Fibroblast of lung (primary cell): ENCODE results near the gene CACNB2.

ENCODE experiments used
- EZH2 ChIP-seq: IDR thresholded peaks from 2 replicates; pipeline ENCODE4 v1.5.1; 2012; ENCODE audit warnings: low read length, control low read depth, mild to moderate bottlenecking; ENCODE audit errors: missing control alignments
- TF ChIP-seq, protein P1 (sequence below), 2 donors: IDR thresholded peaks in 1 of 2; conservative IDR thresholded peaks in 1 of 2; 1 replicate in 1 of 2; 2 replicates in 1 of 2; pipeline ENCODE4 v1.5.1; 2011 to 2012; ENCODE audit warnings: low read length in 2 of 2, control low read depth in 1 of 2, inconsistent platforms in 1 of 2, low read depth in 1 of 2, mild to moderate bottlenecking in 1 of 2

DNA sequence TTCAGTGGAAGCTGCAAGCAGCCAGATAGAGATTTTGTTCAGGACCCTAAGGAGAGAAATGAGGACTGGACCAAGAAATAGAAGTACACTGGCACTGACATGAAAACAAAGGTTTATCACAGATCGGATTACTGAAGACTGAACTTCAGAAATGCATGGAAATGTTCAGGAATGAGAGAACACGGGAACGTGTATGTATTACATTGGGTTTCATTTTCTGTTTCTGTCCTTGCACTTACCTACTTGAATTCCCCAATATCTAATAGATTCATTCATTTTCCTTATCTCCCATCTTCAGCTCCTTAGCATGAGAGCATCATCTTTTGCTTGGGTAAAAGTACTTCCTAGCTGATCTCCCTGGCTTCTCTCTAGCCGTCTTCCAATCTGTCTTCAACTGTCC lies 114.5 kb downstream of the CACNB2 start:
- TF ChIP-seq, protein P1, sequence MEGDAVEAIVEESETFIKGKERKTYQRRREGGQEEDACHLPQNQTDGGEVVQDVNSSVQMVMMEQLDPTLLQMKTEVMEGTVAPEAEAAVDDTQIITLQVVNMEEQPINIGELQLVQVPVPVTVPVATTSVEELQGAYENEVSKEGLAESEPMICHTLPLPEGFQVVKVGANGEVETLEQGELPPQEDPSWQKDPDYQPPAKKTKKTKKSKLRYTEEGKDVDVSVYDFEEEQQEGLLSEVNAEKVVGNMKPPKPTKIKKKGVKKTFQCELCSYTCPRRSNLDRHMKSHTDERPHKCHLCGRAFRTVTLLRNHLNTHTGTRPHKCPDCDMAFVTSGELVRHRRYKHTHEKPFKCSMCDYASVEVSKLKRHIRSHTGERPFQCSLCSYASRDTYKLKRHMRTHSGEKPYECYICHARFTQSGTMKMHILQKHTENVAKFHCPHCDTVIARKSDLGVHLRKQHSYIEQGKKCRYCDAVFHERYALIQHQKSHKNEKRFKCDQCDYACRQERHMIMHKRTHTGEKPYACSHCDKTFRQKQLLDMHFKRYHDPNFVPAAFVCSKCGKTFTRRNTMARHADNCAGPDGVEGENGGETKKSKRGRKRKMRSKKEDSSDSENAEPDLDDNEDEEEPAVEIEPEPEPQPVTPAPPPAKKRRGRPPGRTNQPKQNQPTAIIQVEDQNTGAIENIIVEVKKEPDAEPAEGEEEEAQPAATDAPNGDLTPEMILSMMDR (conservative IDR thresholded peaks at IDR 0.05 in 1 of 2, IDR thresholded peaks at IDR 0.05 in 1 of 2; ENCODE audit: low read depth in 1 of 2, low read length in 2 of 2) = no peak
- no peak for TF ChIP-seq EZH2
